GM23338 (cell line): Measurements from ENCODE around the gene HOXC9.

Source experiments
- CREB1 ChIP-seq: fragments of 250-450 bp; sonication (Bioruptor Pico); IDR thresholded peaks from 2 replicates; pipeline ENCODE4 v1.5.0; 2020; ENCODE audit warnings: low read depth, mild to moderate bottlenecking, moderate library complexity
- CTCF ChIP-seq, 2 experiments: fragments of 200-600 bp in 1 of 2; sonication (generic) in 1 of 2; conservative IDR thresholded peaks; 2 replicates each; pipeline versions ENCODE4 v1.5.1 to v1.6.1; 2016 to 2017; ENCODE audit warnings: antibody characterized with exemption in 2 of 2, low read depth in 2 of 2, mild to moderate bottlenecking in 2 of 2, moderate library complexity in 1 of 2
- EZH2 ChIP-seq: fragments of 200-600 bp; sonication (generic); IDR thresholded peaks from one replicate; pipeline ENCODE4 v1.8.0; 2017; ENCODE audit warnings: antibody characterized with exemption, mild to moderate bottlenecking, low read depth; ENCODE audit not compliant: unreplicated experiment
- EZH2phosphoT487 ChIP-seq: fragments of 200-600 bp; sonication (generic); IDR thresholded peaks from one replicate; pipeline ENCODE4 v1.8.1; 2018; ENCODE audit warnings: antibody characterized with exemption; ENCODE audit not compliant: unreplicated experiment
- JUNB ChIP-seq: IDR thresholded peaks from one replicate; pipeline ENCODE4 v1.6.1; 2016; ENCODE audit warnings: antibody characterized with exemption; ENCODE audit not compliant: unreplicated experiment
- NANOG ChIP-seq: IDR thresholded peaks from 2 replicates; pipeline ENCODE4 v1.6.1; 2016; ENCODE audit warnings: antibody characterized with exemption, borderline replicate concordance
- POLR2AphosphoS5 ChIP-seq: IDR thresholded peaks from 2 replicates; pipeline ENCODE4 v1.6.1; 2016; ENCODE audit warnings: antibody characterized with exemption, low read depth
- REST ChIP-seq: IDR thresholded peaks from one replicate; pipeline ENCODE4 v1.6.1; 2018; ENCODE audit warnings: antibody characterized with exemption; ENCODE audit not compliant: unreplicated experiment
- ZNF114 ChIP-seq: fragments of 250-450 bp; sonication (Bioruptor Pico); IDR thresholded peaks from 2 replicates; pipeline ENCODE4 v1.5.0; 2020; ENCODE audit warnings: mild to moderate bottlenecking, moderate library complexity
- ZNF331 ChIP-seq: fragments of 250-450 bp; sonication (Bioruptor Pico); IDR thresholded peaks from 2 replicates; pipeline ENCODE4 v1.5.0; 2020; ENCODE audit warnings: low read depth, mild to moderate bottlenecking, moderate library complexity

- TF ChIP-seq CTCF (conservative IDR thresholded peaks at IDR 0.05; ENCODE audit: low read depth in 2 of 2) (no peak), NANOG (no peak), EZH2phosphoT487 (no peak), POLR2AphosphoS5 (no peak), EZH2 (peak; percentile 75), JUNB (no peak), ZNF331 (CRISPR knock-in tag) (no peak), CREB1 (no peak), REST (no peak), ZNF114 (CRISPR knock-in tag) (no peak)
Observed at GRCh38 chr12:54037360-54038283, 37.7 kb downstream of the HOXC9 start.
